Panc1 (cell line): ENCODE data around the gene CREG1. TPM values are rescaled to one million over a fixed set of nuclear protein-coding genes. Genes with fewer than 3 reads are reported as not detected.

Source experiments
- ATAC-seq: fragments of 200-7000 bp; cut with Tn5 transposase; 2 replicates; pipeline ENCODE4 v1.9.1; 2020; ENCODE audit warnings: mild to moderate bottlenecking, moderate library complexity
- BruUV-seq: library from RNA; stranded (reverse); fragments of 400-500 nt; replicated peaks from 2 replicates; lab custom pipeline; 2021; lab: Mats Ljungman, UMichigan
- CTCF ChIA-PET: fragments of 300-600 bp; sonication (Branson Sonifier 250); formaldehyde crosslinking; loops from one replicate; lab custom pipeline; 2022; ENCODE audit warnings: antibody characterized with exemption; lab: Charles Lee
- POLR2A ChIA-PET: fragments of 300-600 bp; sonication (Branson Sonifier 250); formaldehyde crosslinking; loops from one replicate; lab custom pipeline; 2022; ENCODE audit warnings: antibody characterized with exemption; lab: Charles Lee
- DNase-seq: peaks from one replicate; pipeline ENCODE4 v3.0.0-alpha.2; 2010; ENCODE audit warnings: low read depth, low spot score
- H3K27ac ChIP-seq: 2 replicates; pipeline ENCODE4 v1.5.1; 2011; ENCODE audit warnings: mild to moderate bottlenecking, low read length, inconsistent platforms
- H3K27me3 ChIP-seq: fragments of 200-500 bp; sonication (Bioruptor generic); 2 replicates; pipeline ENCODE4 v1.6.0; 2014; ENCODE audit warnings: low read length, inconsistent platforms; ENCODE audit not compliant: control insufficient read depth, insufficient read depth
- H3K36me3 ChIP-seq: fragments of 200-500 bp; sonication (Bioruptor generic); 2 replicates; pipeline ENCODE4 v1.5.1; 2014; ENCODE audit warnings: inconsistent platforms, mild to moderate bottlenecking, low read length, moderate library complexity; ENCODE audit not compliant: control insufficient read depth, insufficient read depth
- H3K4me1 ChIP-seq: 2 replicates; pipeline ENCODE4 v1.5.1; 2011; ENCODE audit warnings: inconsistent platforms, mild to moderate bottlenecking, low read length, moderate library complexity; ENCODE audit not compliant: control insufficient read depth, insufficient read depth
- H3K4me3 ChIP-seq, 2 experiments: 2 replicates each; pipeline ENCODE4 v1.5.1; 2011 to 2012; ENCODE audit warnings: low read depth in 2 of 2, low read length in 2 of 2, mild to moderate bottlenecking in 2 of 2, inconsistent platforms in 1 of 2, moderate library complexity in 1 of 2
- H3K9me3 ChIP-seq: fragments of 200-500 bp; sonication (Bioruptor generic); 2 replicates; pipeline ENCODE4 v1.5.1; 2014; ENCODE audit warnings: low read depth, mild to moderate bottlenecking, inconsistent platforms, low read length, moderate library complexity; ENCODE audit not compliant: control insufficient read depth, insufficient read depth
- CTCF ChIP-seq: fragments of 450-650 bp; IDR thresholded peaks from 2 replicates; pipeline ENCODE4 v1.5.1; 2017; ENCODE audit warnings: mild to moderate bottlenecking
- POLR2AphosphoS5 ChIP-seq: IDR thresholded peaks from 2 replicates; pipeline ENCODE4 v1.6.1; 2012; ENCODE audit warnings: mild to moderate bottlenecking, low read depth, low read length, moderate library complexity
- REST ChIP-seq, 2 experiments: IDR thresholded peaks; 2 replicates each; pipeline ENCODE4 v1.6.1; 2011 to 2012; ENCODE audit warnings: low read depth in 2 of 2, control low read depth in 1 of 2, low read length in 1 of 2, mild to moderate bottlenecking in 1 of 2, moderate library complexity in 1 of 2; ENCODE audit not compliant: insufficient read depth in 1 of 2
- SIN3A ChIP-seq: IDR thresholded peaks from 2 replicates; pipeline ENCODE4 v1.6.1; 2012; ENCODE audit warnings: low read depth, mild to moderate bottlenecking, low read length, moderate library complexity, borderline replicate concordance; ENCODE audit not compliant: insufficient read depth
- TCF7L2 ChIP-seq: IDR thresholded peaks from 2 replicates; pipeline ENCODE4 v1.6.1; 2011; ENCODE audit warnings: mild to moderate bottlenecking, low read depth, low read length, inconsistent platforms
- in situ Hi-C: cut with HindIII; loops from 2 replicates; pipeline ENCODE4 v1.10.0; 2016; ENCODE audit warnings: low sequenced_read_pairs, low pct_unique_long_range_greater_than_20kb
- intact Hi-C: fragments of 100-400 bp; cut with micrococcal nuclease; formaldehyde crosslinking; loops from one replicate; pipeline ENCODE4 v1.10.0; 2022; ENCODE audit not compliant: unreplicated experiment
- total RNA-seq: library from RNA; stranded (reverse); gene quantifications from one replicate; pipeline ENCODE4 v1.2.1, GENCODE V29; 2021; ENCODE audit not compliant: unreplicated experiment

CREG1 gene
- total RNA-seq, 1 experiment from 2014 or later, result 25.9 TPM

DNA sequence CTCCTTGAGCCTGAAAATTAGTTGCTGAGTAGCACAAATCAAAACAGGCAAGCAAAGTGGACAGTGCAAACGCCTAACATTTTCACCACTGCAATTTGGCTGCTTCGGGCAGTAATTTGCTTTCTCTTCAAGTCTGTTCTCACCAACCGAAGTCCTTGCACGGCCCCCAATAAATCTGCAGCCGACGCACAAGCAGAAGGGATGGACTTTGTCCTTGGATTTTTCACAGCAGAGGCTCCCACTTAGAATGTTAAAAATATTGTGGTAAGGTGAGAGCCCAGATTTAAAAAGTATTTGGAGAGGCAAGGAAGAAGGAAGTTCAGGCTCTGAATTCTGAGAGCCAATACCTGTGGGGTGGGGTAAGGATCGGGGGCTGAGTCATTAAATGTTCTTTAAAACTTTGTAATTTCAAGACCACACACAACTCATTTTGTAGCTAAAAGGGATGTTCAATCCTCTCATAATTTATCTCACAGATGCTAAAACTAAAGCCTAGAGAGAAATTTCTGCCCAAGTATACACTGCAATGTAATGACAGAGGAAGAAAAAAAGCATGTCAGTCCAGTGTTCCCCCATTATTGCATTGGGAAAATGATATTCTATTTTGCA is 41.4 kb downstream of the CREG1 start:
- no peak for ATAC-seq

GRCh38 chr1:167511374-167511986 is 42.1 kb downstream of the CREG1 start:
- no peak for ATAC-seq
- Histone ChIP-seq H3K27me3 (peaks cover 12% of the 10 kb centered on the region), H3K9me3 (no peaks in the 10 kb centered on the region), H3K4me3 (no peak overlapping the region), H3K36me3 (no peaks in the 10 kb centered on the region), H3K4me1 (no peaks in the 10 kb centered on the region), H3K27ac (no peak overlapping the region)
- CTCF ChIA-PET, result no interaction called here
- in situ Hi-C loops (no loop called here), intact Hi-C loops (no loop called here)
- no TSS peak for BruUV-seq
- POLR2A ChIA-PET, result no interaction called here
- no peak for TF ChIP-seq TCF7L2
- no peak for TF ChIP-seq SIN3A
- TF ChIP-seq REST (IDR thresholded peaks at IDR 0.05; ENCODE audit: insufficient read depth in 1 of 2, low read depth in 2 of 2, low read length in 1 of 2), result no peak
- no peak for TF ChIP-seq POLR2AphosphoS5
- no peak for TF ChIP-seq CTCF
- no peak for DNase-seq

More for the DNA sequence above, 41.4 kb downstream of the CREG1 start:
- CTCF ChIA-PET, result no interaction called here
- no peak overlapping the region for H3K4me3 ChIP-seq
- no peak for TF ChIP-seq CTCF
- TF ChIP-seq SIN3A, result no peak
- no peak for TF ChIP-seq POLR2AphosphoS5
- no peak for TF ChIP-seq TCF7L2
- no peak for TF ChIP-seq REST (IDR thresholded peaks at IDR 0.05; ENCODE audit: insufficient read depth in 1 of 2, low read depth in 2 of 2, low read length in 1 of 2)
- DNase-seq, result no peak
- no TSS peak for BruUV-seq
- intact Hi-C loops (no loop called here), in situ Hi-C loops (no loop called here)
- H3K4me1 ChIP-seq, result no peaks in the 10 kb centered on the region
- H3K36me3 ChIP-seq, result no peaks in the 10 kb centered on the region
- H3K27ac ChIP-seq, result no peak overlapping the region
- peaks cover 12% of the 10 kb centered on the region for H3K27me3 ChIP-seq
- POLR2A ChIA-PET, result no interaction called here
- H3K9me3 ChIP-seq, result no peaks in the 10 kb centered on the region
